ENCODE data around the gene TPK1. TPM values are rescaled to one million over a fixed set of nuclear protein-coding genes. Genes with fewer than 3 reads are reported as not detected.

Gene TPK1
- total and polyA plus RNA-seq, 2 experiments from 2014 or later = 5.9 to 7.3 TPM

GRCh38 chr7:144723301-144723700 lies 112.6 kb downstream of the TPK1 start:
- no peak for TF ChIP-seq CTCF (IDR thresholded peaks at IDR 0.05; ENCODE audit: low read depth, low read length)
- Histone ChIP-seq H3K36me3 (no peaks in the 10 kb centered on the region), H3K4me1 (ENCODE audit: low read depth) (no peaks in the 10 kb centered on the region), H3K9me3 (ENCODE audit: low read depth) (no peaks in the 10 kb centered on the region), H3K27me3 (no peaks in the 10 kb centered on the region), H3K27ac (no peak overlapping the region), H3K4me3 (no peak overlapping the region)
- DNase-seq (ENCODE audit: low read depth in 1 of 2, low spot score in 1 of 2) = no peak

- TF ChIP-seq CTCF (IDR thresholded peaks at IDR 0.05; ENCODE audit: low read depth, low read length) = no peak
- Histone ChIP-seq H3K36me3 (no peaks in the 10 kb centered on the region), H3K9me3 (ENCODE audit: low read depth) (no peaks in the 10 kb centered on the region), H3K4me1 (ENCODE audit: low read depth) (no peaks in the 10 kb centered on the region), H3K27me3 (no peaks in the 10 kb centered on the region), H3K4me3 (no peak overlapping the region), H3K27ac (no peak overlapping the region)
- DNase-seq (ENCODE audit: low read depth in 1 of 2, low spot score in 1 of 2) = no peak
These were observed 115.1 kb downstream of the TPK1 start for GRCh38 chr7:144720710-144721109.

GRCh38 chr7:144720149-144720548 lies 115.7 kb downstream of the TPK1 start:
- TF ChIP-seq CTCF (IDR thresholded peaks at IDR 0.05; ENCODE audit: low read depth, low read length) = no peak
- no peaks in the 10 kb centered on the region for H3K36me3 ChIP-seq
- DNase-seq (ENCODE audit: low read depth in 1 of 2, low spot score in 1 of 2) = peak in 1 of 2 donors; percentile 9
- H3K27me3 ChIP-seq = no peaks in the 10 kb centered on the region
- H3K27ac ChIP-seq = no peak overlapping the region
- no peak overlapping the region for H3K4me3 ChIP-seq
- no peaks in the 10 kb centered on the region for H3K4me1 ChIP-seq (ENCODE audit: low read depth)
- no peaks in the 10 kb centered on the region for H3K9me3 ChIP-seq (ENCODE audit: low read depth)

GRCh38 chr7:144717720-144718119 lies 118.1 kb downstream of the TPK1 start:
- H3K27me3 ChIP-seq = no peaks in the 10 kb centered on the region
- no peaks in the 10 kb centered on the region for H3K36me3 ChIP-seq
- no peaks in the 10 kb centered on the region for H3K4me1 ChIP-seq (ENCODE audit: low read depth)
- no peak for DNase-seq (ENCODE audit: low read depth in 1 of 2, low spot score in 1 of 2)
- no peak overlapping the region for H3K4me3 ChIP-seq
- no peak for TF ChIP-seq CTCF (IDR thresholded peaks at IDR 0.05; ENCODE audit: low read depth, low read length)
- H3K9me3 ChIP-seq (ENCODE audit: low read depth) = no peaks in the 10 kb centered on the region
- no peak overlapping the region for H3K27ac ChIP-seq

- Histone ChIP-seq H3K27me3 (no peaks in the 10 kb centered on the region), H3K4me1 (ENCODE audit: low read depth) (no peaks in the 10 kb centered on the region), H3K27ac (no peak overlapping the region), H3K4me3 (no peak overlapping the region), H3K36me3 (no peaks in the 10 kb centered on the region), H3K9me3 (ENCODE audit: low read depth) (no peaks in the 10 kb centered on the region)
- no peak for TF ChIP-seq CTCF (IDR thresholded peaks at IDR 0.05; ENCODE audit: low read depth, low read length)
- no peak for DNase-seq (ENCODE audit: low read depth in 1 of 2, low spot score in 1 of 2)
These were observed 122.0 kb downstream of the TPK1 start for GRCh38 chr7:144713850-144714249.

- TF ChIP-seq CTCF (IDR thresholded peaks at IDR 0.05; ENCODE audit: low read depth, low read length) = no peak
These were observed 125.1 kb downstream of the TPK1 start for GRCh38 chr7:144710791-144711190.

More at GRCh38 chr7:144710791-144711190, 125.1 kb downstream of the TPK1 start:
- DNase-seq (ENCODE audit: low read depth in 1 of 2, low spot score in 1 of 2) = no peak
- no peak overlapping the region for H3K27ac ChIP-seq
- H3K27me3 ChIP-seq = no peaks in the 10 kb centered on the region
- H3K4me1 ChIP-seq (ENCODE audit: low read depth) = no peaks in the 10 kb centered on the region
- H3K9me3 ChIP-seq (ENCODE audit: low read depth) = no peaks in the 10 kb centered on the region
- H3K4me3 ChIP-seq = no peak overlapping the region
- no peaks in the 10 kb centered on the region for H3K36me3 ChIP-seq

All from cardiac muscle cell (in vitro differentiated cells and primary cell).